Left ventricle myocardium inferior (tissue), 1 donor: ENCODE results near the gene ZNF763. TPM values are rescaled to one million over a fixed set of nuclear protein-coding genes. Genes with fewer than 3 reads are reported as not detected.
"Not testable (repeated sequence)": the region's sequence is repeated elsewhere in the genome, so short reads cannot be mapped to it uniquely, and the experiment has no call there.

ENCODE experiments used
- DNase-seq: peaks from one replicate; pipeline ENCODE4 v3.0.0-alpha.2; 2020
- H3K27ac ChIP-seq: fragments of 200-600 bp; replicated peaks from 2 replicates; pipeline ENCODE4 v1.8.0; 2021
- H3K27me3 ChIP-seq: fragments of 200-600 bp; 2 replicates; pipeline ENCODE4 v1.8.0; 2021; ENCODE audit warnings: low read depth
- H3K36me3 ChIP-seq: fragments of 200-600 bp; 2 replicates; pipeline ENCODE4 v1.8.0; 2021
- H3K4me1 ChIP-seq: fragments of 200-600 bp; 2 replicates; pipeline ENCODE4 v1.8.0; 2021
- H3K4me3 ChIP-seq: fragments of 200-600 bp; 2 replicates; pipeline ENCODE4 v1.8.0; 2021; ENCODE audit warnings: mild to moderate bottlenecking, moderate library complexity
- H3K9me3 ChIP-seq: fragments of 200-600 bp; replicated peaks from 2 replicates; pipeline ENCODE4 v1.8.0; 2021
- CTCF ChIP-seq: fragments of 200-600 bp; IDR thresholded peaks from 2 replicates; pipeline ENCODE4 v1.8.0; 2021; ENCODE audit warnings: antibody characterized with exemption, mild to moderate bottlenecking, borderline replicate concordance
- intact Hi-C: fragments of 100-400 bp; cut with micrococcal nuclease; formaldehyde crosslinking; loops from one replicate; pipeline ENCODE4 v1.11.0; 2022
- total RNA-seq: library from RNA; stranded (reverse); fragmentation: NEBNext Ultra II Directional; extraction: Animal tissue kit (Norgen Biotek cat#: 25700); gene quantifications from one replicate; pipeline ENCODE4 v1.2.1, GENCODE V29; 2021
- donor health status: DM: no; HTN: yes; CAD: no; lungs with severe emphysema.

ZNF763 gene
- total RNA-seq, 1 donor from 2014 or later = 3.1 TPM

- DNase-seq = no peak
- no peak overlapping the region for H3K4me3 ChIP-seq
- no peaks in the 10 kb centered on the region for H3K27me3 ChIP-seq
- H3K9me3 ChIP-seq = peaks cover 99% of the 10 kb centered on the region
- H3K36me3 ChIP-seq = peaks cover 100% of the 10 kb centered on the region
- no peak overlapping the region for H3K27ac ChIP-seq
- TF ChIP-seq CTCF = no peak
- intact Hi-C loops = no loop called here
- H3K4me1 ChIP-seq = no peaks in the 10 kb centered on the region
Measured at GRCh38 chr19:11944656-11945055, 20.2 kb upstream of the ZNF763 start.

GRCh38 chr19:11948646-11949045, 16.2 kb upstream of the ZNF763 start:
- Histone ChIP-seq H3K9me3 (peaks cover 100% of the 10 kb centered on the region), H3K4me1 (no peaks in the 10 kb centered on the region), H3K4me3 (no peak overlapping the region), H3K36me3 (peaks cover 93% of the 10 kb centered on the region), H3K27ac (no peak overlapping the region), H3K27me3 (no peaks in the 10 kb centered on the region)
- TF ChIP-seq CTCF = no peak
- DNase-seq = no peak
- intact Hi-C loops = no loop called here

- Histone ChIP-seq H3K27ac (no peak overlapping the region), H3K9me3 (peaks cover 100% of the 10 kb centered on the region), H3K27me3 (no peaks in the 10 kb centered on the region), H3K4me1 (no peaks in the 10 kb centered on the region), H3K4me3 (no peak overlapping the region), H3K36me3 (peaks cover 88% of the 10 kb centered on the region)
- TF ChIP-seq CTCF = no peak
- DNase-seq = no peak
- intact Hi-C loops = no loop called here
Measured at GRCh38 chr19:11949201-11949600, 15.6 kb upstream of the ZNF763 start.

- H3K4me1 ChIP-seq, H3K27me3 ChIP-seq, H3K4me3 ChIP-seq, DNase-seq, H3K27ac ChIP-seq, intact Hi-C loops: not testable (repeated sequence)
- peaks cover 83% of the 10 kb centered on the region for H3K36me3 ChIP-seq
- peaks cover 100% of the 10 kb centered on the region for H3K9me3 ChIP-seq
Measured at GRCh38 chr19:11949614-11950080, 15.2 kb upstream of the ZNF763 start.

GRCh38 chr19:11950312-11950711, 14.5 kb upstream of the ZNF763 start:
- H3K36me3 ChIP-seq = peaks cover 77% of the 10 kb centered on the region
- TF ChIP-seq CTCF = no peak
- intact Hi-C loops = no loop called here
- no peaks in the 10 kb centered on the region for H3K27me3 ChIP-seq
- peaks cover 100% of the 10 kb centered on the region for H3K9me3 ChIP-seq
- no peak overlapping the region for H3K27ac ChIP-seq
- DNase-seq = no peak
- no peak overlapping the region for H3K4me3 ChIP-seq
- H3K4me1 ChIP-seq = no peaks in the 10 kb centered on the region

GRCh38 chr19:11963566-11964355, 1.1 kb upstream of the ZNF763 start:
- H3K27ac ChIP-seq = peak overlapping the region; percentile 94
- no peaks in the 10 kb centered on the region for H3K36me3 ChIP-seq
- peaks cover 21% of the 10 kb centered on the region for H3K4me1 ChIP-seq
- peak; percentile 92 for TF ChIP-seq CTCF
- H3K27me3 ChIP-seq = no peaks in the 10 kb centered on the region
- no peaks in the 10 kb centered on the region for H3K9me3 ChIP-seq
- DNase-seq = peak; percentile 88
- intact Hi-C loops = no loop called here
- H3K4me3 ChIP-seq = peak overlapping the region; percentile 82
